HEK293 (cell line): ENCODE measurements around the gene WWOX.

Source experiments
- CTCF ChIA-PET: fragments of 350-600 bp; formaldehyde crosslinking; extraction: SDS; loops from one replicate; lab custom pipeline; 2021; ENCODE audit warnings: antibody characterized with exemption; lab: Yijun Ruan, JAX
- POLR2A ChIA-PET: fragments of 300-600 bp; formaldehyde crosslinking; extraction: SDS; loops from one replicate; lab custom pipeline; 2020; ENCODE audit warnings: antibody characterized with exemption, inconsistent platforms; lab: Yijun Ruan, JAX
- H3K27ac ChIP-seq: fragments of 200-500 bp; sonication (Bioruptor generic); 2 replicates; pipeline ENCODE4 v1.5.1; 2014; ENCODE audit warnings: low read depth, low read length, control low read depth, inconsistent platforms; ENCODE audit errors: extremely low read depth
- H3K36me3 ChIP-seq, 2 experiments: fragments of 200-500 bp in 1 of 2; sonication (Bioruptor generic) in 1 of 2; 1 replicate in 1 of 2; 2 replicates in 1 of 2; pipeline ENCODE4 v1.5.1; 2014 to 2017; ENCODE audit warnings: inconsistent platforms in 2 of 2, low read length in 2 of 2; ENCODE audit not compliant: control insufficient read depth in 2 of 2, insufficient read depth in 1 of 2
- H3K4me1 ChIP-seq: fragments of 200-500 bp; sonication (Bioruptor generic); 2 replicates; pipeline ENCODE4 v1.5.1; 2014; ENCODE audit warnings: mild to moderate bottlenecking, low read length, inconsistent platforms; ENCODE audit not compliant: control insufficient read depth, insufficient read depth
- H3K4me3 ChIP-seq: 2 replicates; pipeline ENCODE4 v1.5.1; 2011; ENCODE audit warnings: low read depth, mild to moderate bottlenecking, control low read depth, low read length, moderate library complexity
- H3K9me3 ChIP-seq: fragments of 200-500 bp; sonication (Bioruptor generic); 2 replicates; pipeline ENCODE4 v1.5.1; 2014; ENCODE audit warnings: low read depth, low read length, inconsistent platforms; ENCODE audit not compliant: control insufficient read depth, insufficient read depth
- MZF1 ChIP-seq: fragments of 450-650 bp; formaldehyde crosslinking; IDR thresholded peaks from 2 replicates; pipeline ENCODE4 v1.5.1; 2017; ENCODE audit warnings: missing biosample characterization, missing genetic modification characterization, borderline replicate concordance
- PRDM2 ChIP-seq: fragments of 450-650 bp; formaldehyde crosslinking; IDR thresholded peaks from 2 replicates; pipeline ENCODE4 v1.5.1; 2016; ENCODE audit warnings: missing biosample characterization, missing genetic modification characterization, borderline replicate concordance
- RBAK ChIP-seq: fragments of 450-650 bp; formaldehyde crosslinking; IDR thresholded peaks from 2 replicates; pipeline ENCODE4 v1.5.1; 2016; ENCODE audit warnings: missing biosample characterization, missing genetic modification characterization
- ZBTB17 ChIP-seq: fragments of 450-650 bp; formaldehyde crosslinking; IDR thresholded peaks from 2 replicates; pipeline ENCODE4 v1.5.1; 2016; ENCODE audit warnings: missing biosample characterization, missing genetic modification characterization
- ZIC2 ChIP-seq: fragments of 450-650 bp; formaldehyde crosslinking; IDR thresholded peaks from 2 replicates; pipeline ENCODE4 v1.5.1; 2016; ENCODE audit warnings: missing biosample characterization, missing genetic modification characterization
- ZNF10 ChIP-seq: fragments of 450-650 bp; formaldehyde crosslinking; IDR thresholded peaks from 2 replicates; pipeline ENCODE4 v1.5.1; 2017; ENCODE audit warnings: missing biosample characterization, missing genetic modification characterization
- ZNF121 ChIP-seq: fragments of 450-650 bp; formaldehyde crosslinking; IDR thresholded peaks from 2 replicates; pipeline ENCODE4 v1.5.1; 2016; ENCODE audit warnings: missing biosample characterization, missing genetic modification characterization
- ZNF184 ChIP-seq: fragments of 450-650 bp; IDR thresholded peaks from 2 replicates; pipeline ENCODE4 v1.5.1; 2018; ENCODE audit warnings: missing biosample characterization, mild to moderate bottlenecking, missing genetic modification characterization
- ZNF214 ChIP-seq: fragments of 450-650 bp; formaldehyde crosslinking; IDR thresholded peaks from 2 replicates; pipeline ENCODE4 v1.5.1; 2017; ENCODE audit warnings: missing biosample characterization, mild to moderate bottlenecking, missing genetic modification characterization, borderline replicate concordance
- ZNF302 ChIP-seq: fragments of 450-650 bp; formaldehyde crosslinking; IDR thresholded peaks from 2 replicates; pipeline ENCODE4 v1.5.1; 2016; ENCODE audit warnings: missing biosample characterization, missing genetic modification characterization, low read depth
- ZNF394 ChIP-seq: fragments of 450-650 bp; formaldehyde crosslinking; IDR thresholded peaks from 2 replicates; pipeline ENCODE4 v1.5.1; 2016; ENCODE audit warnings: missing biosample characterization, missing genetic modification characterization, mild to moderate bottlenecking, moderate library complexity, borderline replicate concordance
- ZNF404 ChIP-seq: fragments of 450-650 bp; formaldehyde crosslinking; IDR thresholded peaks from 2 replicates; pipeline ENCODE4 v1.5.1; 2017; ENCODE audit warnings: missing biosample characterization, missing genetic modification characterization
- ZNF544 ChIP-seq: fragments of 450-650 bp; formaldehyde crosslinking; IDR thresholded peaks from 2 replicates; pipeline ENCODE4 v1.5.0; 2017; ENCODE audit warnings: missing biosample characterization, missing genetic modification characterization
- ZNF610 ChIP-seq: fragments of 450-650 bp; formaldehyde crosslinking; IDR thresholded peaks from 2 replicates; pipeline ENCODE4 v1.5.1; 2016; ENCODE audit warnings: missing biosample characterization, missing genetic modification characterization, borderline replicate concordance
- ZNF830 ChIP-seq: fragments of 450-650 bp; IDR thresholded peaks from 2 replicates; pipeline ENCODE4 v1.5.0; 2018; ENCODE audit warnings: missing biosample characterization, missing genetic modification characterization, low read depth, mild to moderate bottlenecking, moderate library complexity
- ZXDB ChIP-seq: fragments of 450-650 bp; formaldehyde crosslinking; IDR thresholded peaks from 2 replicates; pipeline ENCODE4 v1.5.1; 2016; ENCODE audit warnings: missing biosample characterization, missing genetic modification characterization
- TF ChIP-seq, protein P1 (sequence below): fragments of 450-650 bp; formaldehyde crosslinking; IDR thresholded peaks from 2 replicates; pipeline ENCODE4 v1.5.1; 2016; ENCODE audit warnings: missing biosample characterization, missing genetic modification characterization
- TF ChIP-seq, protein P2 (sequence below): sonication (generic); formaldehyde crosslinking; IDR thresholded peaks from 2 replicates; pipeline ENCODE4 v1.8.1; 2022; ENCODE audit warnings: mild to moderate bottlenecking, moderate library complexity, missing genetic modification reagents
- TF ChIP-seq, protein P3 (sequence below): fragments of 450-650 bp; formaldehyde crosslinking; IDR thresholded peaks from 2 replicates; pipeline ENCODE4; 2016; ENCODE audit warnings: missing biosample characterization, missing genetic modification characterization

Gene WWOX

DNA sequence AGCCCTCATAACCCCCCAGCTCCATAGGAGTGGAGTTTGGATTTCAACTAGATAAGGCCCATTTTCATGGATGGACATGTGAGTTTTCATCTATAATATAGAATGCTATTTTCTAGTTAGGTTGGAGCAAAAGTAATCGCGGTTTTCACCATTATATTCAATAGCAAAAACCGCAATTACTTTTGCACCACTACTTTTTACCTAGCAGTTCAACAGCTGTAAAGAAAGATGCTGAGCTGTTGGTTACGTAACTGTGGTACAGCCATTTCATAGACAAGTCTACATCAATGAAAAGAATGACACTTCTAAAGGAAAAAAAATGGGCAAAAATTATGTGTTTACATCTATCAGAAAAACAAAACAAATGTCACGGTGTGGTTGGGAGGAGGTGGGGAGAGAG lies 993.4 kb downstream of the WWOX start:
- H3K4me1 ChIP-seq = no peaks in the 10 kb centered on the region
- ChIA-PET POLR2A (no interaction called here), CTCF (interaction anchor here (0.7 kb wide), 1 partner anchor 459 kb away, joined by 3 read pairs; no protein-coding TSS in a partner anchor)
- no peak for TF ChIP-seq ZBTB17 (tag by site-specific recombination)
- no peak for TF ChIP-seq ZNF394
- H3K27ac ChIP-seq = no peak overlapping the region
- H3K36me3 ChIP-seq = no peaks in the 10 kb centered on the region
- H3K4me3 ChIP-seq = no peak overlapping the region
- H3K9me3 ChIP-seq = no peaks in the 10 kb centered on the region

GRCh38 chr16:79093554-79093967 lies 994.1 kb downstream of the WWOX start:
- H3K4me3 ChIP-seq = no peak overlapping the region
- POLR2A ChIA-PET = no interaction called here
- H3K9me3 ChIP-seq = no peaks in the 10 kb centered on the region
- TF ChIP-seq ZNF830 (no peak), ZNF394 (no peak), ZNF10 (tag by site-specific recombination) (no peak), ZNF404 (tag by site-specific recombination) (no peak), ZNF184 (tag by site-specific recombination) (no peak), RBAK (tag by site-specific recombination) (no peak), ZNF214 (no peak)
- TF ChIP-seq, protein P1, sequence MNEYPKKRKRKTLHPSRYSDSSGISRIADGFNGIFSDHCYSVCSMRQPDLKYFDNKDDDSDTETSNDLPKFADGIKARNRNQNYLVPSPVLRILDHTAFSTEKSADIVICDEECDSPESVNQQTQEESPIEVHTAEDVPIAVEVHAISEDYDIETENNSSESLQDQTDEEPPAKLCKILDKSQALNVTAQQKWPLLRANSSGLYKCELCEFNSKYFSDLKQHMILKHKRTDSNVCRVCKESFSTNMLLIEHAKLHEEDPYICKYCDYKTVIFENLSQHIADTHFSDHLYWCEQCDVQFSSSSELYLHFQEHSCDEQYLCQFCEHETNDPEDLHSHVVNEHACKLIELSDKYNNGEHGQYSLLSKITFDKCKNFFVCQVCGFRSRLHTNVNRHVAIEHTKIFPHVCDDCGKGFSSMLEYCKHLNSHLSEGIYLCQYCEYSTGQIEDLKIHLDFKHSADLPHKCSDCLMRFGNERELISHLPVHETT (tag by site-specific recombination) = no peak
- TF ChIP-seq, protein P2, sequence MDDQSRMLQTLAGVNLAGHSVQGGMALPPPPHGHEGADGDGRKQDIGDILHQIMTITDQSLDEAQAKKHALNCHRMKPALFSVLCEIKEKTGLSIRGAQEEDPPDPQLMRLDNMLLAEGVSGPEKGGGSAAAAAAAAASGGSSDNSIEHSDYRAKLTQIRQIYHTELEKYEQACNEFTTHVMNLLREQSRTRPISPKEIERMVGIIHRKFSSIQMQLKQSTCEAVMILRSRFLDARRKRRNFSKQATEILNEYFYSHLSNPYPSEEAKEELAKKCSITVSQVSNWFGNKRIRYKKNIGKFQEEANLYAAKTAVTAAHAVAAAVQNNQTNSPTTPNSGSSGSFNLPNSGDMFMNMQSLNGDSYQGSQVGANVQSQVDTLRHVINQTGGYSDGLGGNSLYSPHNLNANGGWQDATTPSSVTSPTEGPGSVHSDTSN (CRISPR knock-in tag) = no peak
- no peaks in the 10 kb centered on the region for H3K4me1 ChIP-seq
- no peak overlapping the region for H3K27ac ChIP-seq
- no peaks in the 10 kb centered on the region for H3K36me3 ChIP-seq
- CTCF ChIA-PET = no interaction called here

- TF ChIP-seq ZIC2 = peak; percentile 25
- TF ChIP-seq ZNF121 (tag by site-specific recombination) = no peak
- TF ChIP-seq, all 188 proteins: peak for 1
- no peaks in the 10 kb centered on the region for H3K9me3 ChIP-seq
- POLR2A ChIA-PET = no interaction called here
- H3K27ac ChIP-seq = no peak overlapping the region
- H3K4me3 ChIP-seq = no peak overlapping the region
- H3K36me3 ChIP-seq = no peaks in the 10 kb centered on the region
- CTCF ChIA-PET = no interaction called here
- H3K4me1 ChIP-seq = no peaks in the 10 kb centered on the region
Observed at GRCh38 chr16:79096246-79096645, 996.8 kb downstream of the WWOX start.

DNA sequence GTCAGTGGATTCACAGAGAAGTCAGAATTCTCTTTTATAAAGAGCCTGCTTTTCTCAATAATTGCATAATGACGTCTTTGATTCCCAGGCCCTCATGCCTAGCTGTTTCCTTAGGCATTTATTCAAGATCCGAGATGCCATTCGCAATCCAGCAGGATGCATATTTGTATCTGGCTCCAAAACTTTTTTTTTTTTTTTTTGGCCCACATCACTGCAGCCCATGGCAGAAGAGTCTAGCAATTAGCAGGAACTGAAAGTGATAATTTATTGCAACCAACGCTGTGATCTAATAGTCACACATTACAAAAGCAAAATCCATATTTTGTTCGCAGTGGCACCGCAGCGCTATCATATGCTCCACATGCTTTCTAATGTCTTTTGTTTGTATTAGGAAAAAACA lies 997.7 kb downstream of the WWOX start:
- Histone ChIP-seq H3K4me1 (no peaks in the 10 kb centered on the region), H3K4me3 (no peak overlapping the region), H3K9me3 (no peaks in the 10 kb centered on the region), H3K36me3 (no peaks in the 10 kb centered on the region), H3K27ac (no peak overlapping the region)
- POLR2A ChIA-PET = no interaction called here
- CTCF ChIA-PET = interaction anchor here (0.6 kb wide), 1 partner anchor 22 kb away, joined by 4 read pairs; no protein-coding TSS in a partner anchor
- TF ChIP-seq MZF1 (tag by site-specific recombination) (no peak), ZNF544 (tag by site-specific recombination) (no peak), ZNF302 (tag by site-specific recombination) (no peak), ZXDB (no peak), ZNF610 (tag by site-specific recombination) (no peak), PRDM2 (tag by site-specific recombination) (no peak), ZIC2 (no peak)
- TF ChIP-seq, protein P3, sequence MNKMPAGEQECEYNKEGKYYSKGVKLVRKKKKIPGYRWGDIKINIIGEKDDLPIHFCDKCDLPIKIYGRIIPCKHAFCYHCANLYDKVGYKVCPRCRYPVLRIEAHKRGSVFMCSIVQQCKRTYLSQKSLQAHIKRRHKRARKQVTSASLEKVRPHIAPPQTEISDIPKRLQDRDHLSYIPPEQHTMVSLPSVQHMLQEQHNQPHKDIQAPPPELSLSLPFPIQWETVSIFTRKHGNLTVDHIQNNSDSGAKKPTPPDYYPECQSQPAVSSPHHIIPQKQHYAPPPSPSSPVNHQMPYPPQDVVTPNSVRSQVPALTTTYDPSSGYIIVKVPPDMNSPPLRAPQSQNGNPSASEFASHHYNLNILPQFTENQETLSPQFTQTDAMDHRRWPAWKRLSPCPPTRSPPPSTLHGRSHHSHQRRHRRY (tag by site-specific recombination) = no peak
